GM12892 (cell line): Measurements from ENCODE around the gene GMEB1.

ENCODE experiments used
- POLR2A ChIP-seq: IDR thresholded peaks from 2 replicates; pipeline ENCODE4 v1.6.1; 2011; ENCODE audit warnings: low read depth, low read length, control low read depth
- POLR2AphosphoS5 ChIP-seq: IDR thresholded peaks from 2 replicates; pipeline ENCODE4 v1.6.1; 2011; ENCODE audit warnings: low read depth, low read length, control low read depth

GRCh38 chr1:28648474-28649198, 19.9 kb upstream of the GMEB1 start, which contains the start of gene RNU11:
- TF ChIP-seq POLR2A (peak; percentile 100), POLR2AphosphoS5 (peak; percentile 100)
